ENCODE results near the gene CDH4. TPM values are rescaled to one million over a fixed set of nuclear protein-coding genes. Genes with fewer than 3 reads are reported as not detected.

The CDH4 gene
- polyA plus RNA-seq, 1 donor (not counting 4 experiments of a cell fraction or from before 2014, with no cell fraction given) = 2.2 TPM

GRCh38 chr20:61861054-61861841, 609.2 kb downstream of the CDH4 start:
- Histone ChIP-seq H3K4me1 (ENCODE audit: control insufficient read depth, extremely low read depth, insufficient read depth, low read length) (no peaks in the 10 kb centered on the region), H3K27me3 (ENCODE audit: control insufficient read depth, extremely low read depth, insufficient read depth, low read length) (peaks cover 11% of the 10 kb centered on the region), H3K79me2 (ENCODE audit: control insufficient read depth, insufficient read depth, low read length) (no peaks in the 10 kb centered on the region), H3K27ac (ENCODE audit: control insufficient read depth, insufficient read depth, low read length) (no peak overlapping the region), H3K9ac (ENCODE audit: control insufficient read depth, extremely low read depth, insufficient read depth, low read length) (no peak overlapping the region), H3K4me3 (ENCODE audit: control insufficient read depth in 2 of 3, extremely low read depth in 1 of 3, insufficient read depth in 2 of 3, low read depth in 1 of 3, low read length in 3 of 3) (no peak overlapping the region), H3K4me2 (ENCODE audit: control insufficient read depth, extremely low read depth, insufficient read depth, low read depth, low read length) (no peak overlapping the region), H3K36me3 (ENCODE audit: control insufficient read depth in 2 of 2, extremely low read depth in 1 of 2, insufficient read depth in 2 of 2, low read length in 2 of 2) (no peaks in the 10 kb centered on the region), H2AFZ (ENCODE audit: control insufficient read depth, low read length) (no peak overlapping the region), H3K9me3 (ENCODE audit: control insufficient read depth, low read depth, low read length) (no peaks in the 10 kb centered on the region), H4K20me1 (ENCODE audit: control insufficient read depth, extremely low read depth, insufficient read depth, low read length) (no peaks in the 10 kb centered on the region), H3K9me1 (ENCODE audit: control insufficient read depth, extremely low read depth, insufficient read depth, low read length) (no peaks in the 10 kb centered on the region)
- no peak for DNase-seq (ENCODE audit: low read depth, low spot score)
- no peak for FAIRE-seq
- dilution Hi-C loops (cut with MboI; ENCODE audit: extremely low pct_ligation_motif_present, low sequenced_read_pairs) = no loop called here
- TF ChIP-seq CTCF (optimal IDR thresholded peaks at IDR 0.05 in 1 of 3, IDR thresholded peaks at IDR 0.05 in 1 of 3, conservative IDR thresholded peaks at IDR 0.05 in 1 of 3; ENCODE audit: extremely low read depth in 1 of 3, insufficient read depth in 2 of 3, low read length in 3 of 3) = no peak
- TF ChIP-seq EZH2 (IDR thresholded peaks at IDR 0.05; ENCODE audit: low read length) = no peak

- H4K20me1 ChIP-seq (ENCODE audit: control insufficient read depth, extremely low read depth, insufficient read depth, low read length) = no peaks in the 10 kb centered on the region
- H3K9ac ChIP-seq (ENCODE audit: control insufficient read depth, extremely low read depth, insufficient read depth, low read length) = no peak overlapping the region
- dilution Hi-C loops (cut with MboI; ENCODE audit: extremely low pct_ligation_motif_present, low sequenced_read_pairs) = no loop called here
- H2AFZ ChIP-seq (ENCODE audit: control insufficient read depth, low read length) = no peak overlapping the region
- H3K79me2 ChIP-seq (ENCODE audit: control insufficient read depth, insufficient read depth, low read length) = no peaks in the 10 kb centered on the region
- H3K4me3 ChIP-seq (ENCODE audit: control insufficient read depth in 2 of 3, extremely low read depth in 1 of 3, insufficient read depth in 2 of 3, low read depth in 1 of 3, low read length in 3 of 3) = no peak overlapping the region
- DNase-seq (ENCODE audit: low read depth, low spot score) = no peak
- H3K4me1 ChIP-seq (ENCODE audit: control insufficient read depth, extremely low read depth, insufficient read depth, low read length) = no peaks in the 10 kb centered on the region
- H3K36me3 ChIP-seq (ENCODE audit: control insufficient read depth in 2 of 2, extremely low read depth in 1 of 2, insufficient read depth in 2 of 2, low read length in 2 of 2) = no peaks in the 10 kb centered on the region
- H3K9me1 ChIP-seq (ENCODE audit: control insufficient read depth, extremely low read depth, insufficient read depth, low read length) = no peaks in the 10 kb centered on the region
- H3K27me3 ChIP-seq (ENCODE audit: control insufficient read depth, extremely low read depth, insufficient read depth, low read length) = peaks cover 13% of the 10 kb centered on the region
- no peak for FAIRE-seq
- H3K4me2 ChIP-seq (ENCODE audit: control insufficient read depth, extremely low read depth, insufficient read depth, low read depth, low read length) = no peak overlapping the region
- H3K27ac ChIP-seq (ENCODE audit: control insufficient read depth, insufficient read depth, low read length) = no peak overlapping the region
- H3K9me3 ChIP-seq (ENCODE audit: control insufficient read depth, low read depth, low read length) = no peaks in the 10 kb centered on the region
- TF ChIP-seq EZH2 (IDR thresholded peaks at IDR 0.05; ENCODE audit: low read length) = no peak
Measured at GRCh38 chr20:61861858-61862257, 609.8 kb downstream of the CDH4 start.

Measured in keratinocyte (primary cell).